Right renal cortex interstitium (tissue), 3 donors: ENCODE measurements around the gene FUT2. TPM values are rescaled to one million over a fixed set of nuclear protein-coding genes. Genes with fewer than 3 reads are reported as not detected.
"Not testable (repeated sequence)": the region's sequence is repeated elsewhere in the genome, so short reads cannot be mapped to it uniquely, and the experiment has no call there.

ENCODE experiments used
- DNase-seq, 3 donors: peaks; one replicate each; pipeline ENCODE4 v3.0.0-alpha.2; 2013; ENCODE audit warnings: low read depth in 3 of 3, low spot score in 2 of 3
- polyA plus RNA-seq, 3 donors: library from polyadenylated mRNA; unstranded; fragments of 120-200 nt; gene quantifications; one replicate each; pipeline ENCODE4 v1.2.1, GENCODE V29; 2013; ENCODE audit not compliant: insufficient read length in 3 of 3

Gene FUT2
- polyA plus RNA-seq, 3 donors = 0.96 to 2.6 (median 1.9) TPM

GRCh38 chr19:48670699-48671445 is 24.9 kb upstream of the FUT2 start:
- no peak for DNase-seq

GRCh38 chr19:48671446-48671995 is 24.2 kb upstream of the FUT2 start:
- DNase-seq = no peak

GRCh38 chr19:48672994-48673393 is 22.8 kb upstream of the FUT2 start, which contains the start of gene NTN5:
TSS of gene NTN5 (minus strand) at chr19:48673017. CDS start at chr19:48670986, 2,031 bp downstream.
- no peak for DNase-seq

GRCh38 chr19:48673436-48674100 is 22.2 kb upstream of the FUT2 start:
- no peak for DNase-seq

GRCh38 chr19:48674216-48674809 is 21.5 kb upstream of the FUT2 start:
- no peak for DNase-seq

GRCh38 chr19:48674921-48675824 is 20.6 kb upstream of the FUT2 start:
- DNase-seq = peak in 2 of 3 donors; percentile 71 to 82

- no peak for DNase-seq
Observed at GRCh38 chr19:48676487-48676886, 19.3 kb upstream of the FUT2 start.

GRCh38 chr19:48676887-48677286 is 18.9 kb upstream of the FUT2 start:
- no peak for DNase-seq

- DNase-seq = no peak
Observed at GRCh38 chr19:48678201-48678600, 17.6 kb upstream of the FUT2 start.

GRCh38 chr19:48680006-48680405 is 15.8 kb upstream of the FUT2 start:
- DNase-seq = not testable (repeated sequence)

GRCh38 chr19:48680436-48681126 is 15.2 kb upstream of the FUT2 start:
- no peak for DNase-seq

GRCh38 chr19:48681127-48681470 is 14.7 kb upstream of the FUT2 start:
- DNase-seq = no peak

GRCh38 chr19:48683349-48683748 is 12.4 kb upstream of the FUT2 start:
- DNase-seq = peak in 1 of 3 donors; percentile 33

- no peak for DNase-seq
Observed at GRCh38 chr19:48685583-48685982, 10.2 kb upstream of the FUT2 start.

GRCh38 chr19:48686088-48686487 is 9.7 kb upstream of the FUT2 start:
- DNase-seq = no peak

- not testable (repeated sequence) for DNase-seq
Observed at GRCh38 chr19:48686637-48687036, 9.1 kb upstream of the FUT2 start.

GRCh38 chr19:48687776-48688175 is 8.0 kb upstream of the FUT2 start:
- DNase-seq = no peak

- DNase-seq = no peak
Observed at GRCh38 chr19:48689449-48689848, 6.3 kb upstream of the FUT2 start.

- DNase-seq = not testable (repeated sequence)
Observed at GRCh38 chr19:48693629-48694028, 2.1 kb upstream of the FUT2 start.
